HEK293 (cell line): ENCODE measurements around the gene TSKU.

Experiments used
- CTCF ChIA-PET: fragments of 350-600 bp; formaldehyde crosslinking; extraction: SDS; loops from one replicate; lab custom pipeline; 2021; ENCODE audit warnings: antibody characterized with exemption; lab: Yijun Ruan, JAX
- POLR2A ChIA-PET: fragments of 300-600 bp; formaldehyde crosslinking; extraction: SDS; loops from one replicate; lab custom pipeline; 2020; ENCODE audit warnings: antibody characterized with exemption, inconsistent platforms; lab: Yijun Ruan, JAX
- H3K27ac ChIP-seq: fragments of 200-500 bp; sonication (Bioruptor generic); 2 replicates; pipeline ENCODE4 v1.5.1; 2014; ENCODE audit warnings: low read depth, low read length, control low read depth, inconsistent platforms; ENCODE audit errors: extremely low read depth
- H3K36me3 ChIP-seq, 2 experiments: fragments of 200-500 bp in 1 of 2; sonication (Bioruptor generic) in 1 of 2; 1 replicate in 1 of 2; 2 replicates in 1 of 2; pipeline ENCODE4 v1.5.1; 2014 to 2017; ENCODE audit warnings: inconsistent platforms in 2 of 2, low read length in 2 of 2; ENCODE audit not compliant: control insufficient read depth in 2 of 2, insufficient read depth in 1 of 2
- H3K4me1 ChIP-seq: fragments of 200-500 bp; sonication (Bioruptor generic); 2 replicates; pipeline ENCODE4 v1.5.1; 2014; ENCODE audit warnings: mild to moderate bottlenecking, low read length, inconsistent platforms; ENCODE audit not compliant: control insufficient read depth, insufficient read depth
- H3K4me3 ChIP-seq: 2 replicates; pipeline ENCODE4 v1.5.1; 2011; ENCODE audit warnings: low read depth, mild to moderate bottlenecking, control low read depth, low read length, moderate library complexity
- H3K9me3 ChIP-seq: fragments of 200-500 bp; sonication (Bioruptor generic); 2 replicates; pipeline ENCODE4 v1.5.1; 2014; ENCODE audit warnings: low read depth, low read length, inconsistent platforms; ENCODE audit not compliant: control insufficient read depth, insufficient read depth
- BCL11B ChIP-seq: fragments of 450-650 bp; formaldehyde crosslinking; IDR thresholded peaks from 2 replicates; pipeline ENCODE4 v1.5.1; 2016; ENCODE audit warnings: low read depth, missing biosample characterization, missing genetic modification characterization
- GLIS1 ChIP-seq: fragments of 450-650 bp; formaldehyde crosslinking; IDR thresholded peaks from 2 replicates; pipeline ENCODE4 v1.5.1; 2016; ENCODE audit warnings: missing biosample characterization, missing genetic modification characterization
- HOXA7 ChIP-seq: sonication (generic); formaldehyde crosslinking; IDR thresholded peaks from 2 replicates; pipeline ENCODE4 v1.8.1; 2022; ENCODE audit warnings: missing genetic modification reagents, borderline replicate concordance
- KLF9 ChIP-seq: fragments of 450-650 bp; formaldehyde crosslinking; IDR thresholded peaks from 2 replicates; pipeline ENCODE4 v1.5.1; 2016; ENCODE audit warnings: missing biosample characterization, missing genetic modification characterization, low read depth
- MEIS1 ChIP-seq: sonication (generic); formaldehyde crosslinking; IDR thresholded peaks from 2 replicates; pipeline ENCODE4 v1.8.1; 2022; ENCODE audit warnings: missing genetic modification reagents, mild to moderate bottlenecking, borderline replicate concordance
- MZF1 ChIP-seq: fragments of 450-650 bp; formaldehyde crosslinking; IDR thresholded peaks from 2 replicates; pipeline ENCODE4 v1.5.1; 2017; ENCODE audit warnings: missing biosample characterization, missing genetic modification characterization, borderline replicate concordance
- SETDB1 ChIP-seq: IDR thresholded peaks from one replicate; pipeline ENCODE4 v1.6.1; 2017; ENCODE audit warnings: mild to moderate bottlenecking, low read length, moderate library complexity, mixed read lengths; ENCODE audit not compliant: insufficient read length
- TCF7L2 ChIP-seq: IDR thresholded peaks from 2 replicates; pipeline ENCODE4 v1.6.1; 2011; ENCODE audit warnings: low read depth, mild to moderate bottlenecking, inconsistent platforms, low read length, moderate library complexity, borderline replicate concordance
- WT1 ChIP-seq: fragments of 450-650 bp; formaldehyde crosslinking; IDR thresholded peaks from 2 replicates; pipeline ENCODE4 v1.5.1; 2016; ENCODE audit warnings: missing biosample characterization, missing genetic modification characterization
- ZBTB1 ChIP-seq: fragments of 450-650 bp; formaldehyde crosslinking; IDR thresholded peaks from 2 replicates; pipeline ENCODE4 v1.5.1; 2016; ENCODE audit warnings: missing biosample characterization, missing genetic modification characterization
- ZBTB8A ChIP-seq: fragments of 450-650 bp; formaldehyde crosslinking; IDR thresholded peaks from 2 replicates; pipeline ENCODE4 v1.5.1; 2016; ENCODE audit warnings: missing biosample characterization, missing genetic modification characterization
- ZFP41 ChIP-seq: fragments of 450-650 bp; formaldehyde crosslinking; IDR thresholded peaks from 2 replicates; pipeline ENCODE4 v1.5.1; 2016; ENCODE audit warnings: missing biosample characterization, missing genetic modification characterization, borderline replicate concordance
- ZNF138 ChIP-seq: fragments of 450-650 bp; formaldehyde crosslinking; IDR thresholded peaks from 2 replicates; pipeline ENCODE4 v1.5.1; 2016; ENCODE audit warnings: missing biosample characterization, missing genetic modification characterization, borderline replicate concordance
- ZNF16 ChIP-seq: fragments of 450-650 bp; formaldehyde crosslinking; IDR thresholded peaks from 2 replicates; pipeline ENCODE4 v1.5.1; 2016; ENCODE audit warnings: low read depth, missing biosample characterization, missing genetic modification characterization
- ZNF2 ChIP-seq: fragments of 450-650 bp; formaldehyde crosslinking; IDR thresholded peaks from 2 replicates; pipeline ENCODE4 v1.5.1; 2016; ENCODE audit warnings: missing biosample characterization, missing genetic modification characterization
- ZNF223 ChIP-seq: fragments of 450-650 bp; formaldehyde crosslinking; IDR thresholded peaks from 2 replicates; pipeline ENCODE4 v1.5.1; 2016; ENCODE audit warnings: missing biosample characterization, missing genetic modification characterization
- ZNF239 ChIP-seq: fragments of 450-650 bp; formaldehyde crosslinking; IDR thresholded peaks from 2 replicates; pipeline ENCODE4 v1.5.1; 2016; ENCODE audit warnings: missing biosample characterization, missing genetic modification characterization
- ZNF354C ChIP-seq: fragments of 450-650 bp; formaldehyde crosslinking; IDR thresholded peaks from 2 replicates; pipeline ENCODE4 v1.5.1; 2016; ENCODE audit warnings: missing biosample characterization, missing genetic modification characterization, low read depth, borderline replicate concordance
- ZNF416 ChIP-seq: fragments of 450-650 bp; formaldehyde crosslinking; IDR thresholded peaks from 2 replicates; pipeline ENCODE4 v1.5.1; 2016; ENCODE audit warnings: missing biosample characterization, missing genetic modification characterization
- ZNF514 ChIP-seq: fragments of 450-650 bp; formaldehyde crosslinking; IDR thresholded peaks from 2 replicates; pipeline ENCODE4 v1.5.1; 2016; ENCODE audit warnings: missing biosample characterization, missing genetic modification characterization
- ZNF530 ChIP-seq: fragments of 450-650 bp; formaldehyde crosslinking; IDR thresholded peaks from 2 replicates; pipeline ENCODE4 v1.5.1; 2016; ENCODE audit warnings: low read depth, missing biosample characterization, missing genetic modification characterization
- ZNF610 ChIP-seq: fragments of 450-650 bp; formaldehyde crosslinking; IDR thresholded peaks from 2 replicates; pipeline ENCODE4 v1.5.1; 2016; ENCODE audit warnings: missing biosample characterization, missing genetic modification characterization, borderline replicate concordance
- ZNF670 ChIP-seq: fragments of 450-650 bp; formaldehyde crosslinking; IDR thresholded peaks from 2 replicates; pipeline ENCODE4 v1.5.1; 2016; ENCODE audit warnings: missing biosample characterization, missing genetic modification characterization, low read depth
- ZNF776 ChIP-seq: fragments of 450-650 bp; formaldehyde crosslinking; IDR thresholded peaks from 2 replicates; pipeline ENCODE4 v1.5.0; 2017; ENCODE audit warnings: missing biosample characterization, missing genetic modification characterization, borderline replicate concordance
- ZSCAN30 ChIP-seq: fragments of 450-650 bp; IDR thresholded peaks from 2 replicates; pipeline ENCODE4 v1.5.1; 2018; ENCODE audit warnings: missing biosample characterization, mild to moderate bottlenecking, missing genetic modification characterization, moderate library complexity
- TF ChIP-seq, protein P1 (sequence below): fragments of 450-650 bp; formaldehyde crosslinking; IDR thresholded peaks from 2 replicates; pipeline ENCODE4 v1.5.1; 2016; ENCODE audit warnings: missing biosample characterization, missing genetic modification characterization
- TF ChIP-seq, protein P2 (sequence below): fragments of 450-650 bp; formaldehyde crosslinking; IDR thresholded peaks from 2 replicates; pipeline ENCODE4 v1.5.1; 2016; ENCODE audit warnings: missing biosample characterization, missing genetic modification characterization, borderline replicate concordance

The TSKU gene

DNA sequence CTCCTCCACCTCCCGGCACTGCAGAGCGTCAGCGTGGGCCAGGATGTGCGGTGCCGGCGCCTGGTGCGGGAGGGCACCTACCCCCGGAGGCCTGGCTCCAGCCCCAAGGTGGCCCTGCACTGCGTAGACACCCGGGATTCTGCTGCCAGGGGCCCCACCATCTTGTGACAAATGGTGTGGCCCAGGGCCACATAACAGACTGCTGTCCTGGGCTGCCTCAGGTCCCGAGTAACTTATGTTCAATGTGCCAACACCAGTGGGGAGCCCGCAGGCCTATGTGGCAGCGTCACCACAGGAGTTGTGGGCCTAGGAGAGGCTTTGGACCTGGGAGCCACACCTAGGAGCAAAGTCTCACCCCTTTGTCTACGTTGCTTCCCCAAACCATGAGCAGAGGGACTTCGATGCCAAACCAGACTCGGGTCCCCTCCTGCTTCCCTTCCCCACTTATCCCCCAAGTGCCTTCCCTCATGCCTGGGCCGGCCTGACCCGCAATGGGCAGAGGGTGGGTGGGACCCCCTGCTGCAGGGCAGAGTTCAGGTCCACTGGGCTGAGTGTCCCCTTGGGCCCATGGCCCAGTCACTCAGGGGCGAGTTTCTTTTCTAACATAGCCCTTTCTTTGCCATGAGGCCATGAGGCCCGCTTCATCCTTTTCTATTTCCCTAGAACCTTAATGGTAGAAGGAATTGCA, 13.5 kb downstream of the TSKU start:
- H3K4me3 ChIP-seq: no peak overlapping the region
- H3K4me1 ChIP-seq: 0 out of 2 replicates have a peak, but pooled peaks cover 7% of the 10 kb centered on the region
- no peak overlapping the region for H3K27ac ChIP-seq
- no peaks in the 10 kb centered on the region for H3K9me3 ChIP-seq
- ChIA-PET CTCF (interaction anchor here (7.1 kb wide), 1 partner anchor 62 kb away, joined by 99 read pairs; no protein-coding TSS in a partner anchor), POLR2A (no interaction called here)
- TF ChIP-seq ZNF223 (tag by site-specific recombination) (no peak), ZNF354C (tag by site-specific recombination) (no peak), WT1 (tag by site-specific recombination) (no peak), KLF9 (tag by site-specific recombination) (no peak), ZNF239 (tag by site-specific recombination) (no peak), ZNF138 (tag by site-specific recombination) (no peak), ZFP41 (tag by site-specific recombination) (no peak), SETDB1 (no peak), ZBTB1 (tag by site-specific recombination) (no peak), ZBTB8A (tag by site-specific recombination) (no peak), ZNF16 (tag by site-specific recombination) (no peak), MZF1 (no peak), ZNF776 (no peak), ZNF670 (no peak), BCL11B (no peak), HOXA7 (CRISPR knock-in tag) (no peak), ZNF530 (tag by site-specific recombination) (no peak)
- peaks cover 0 to 16% of the 10 kb centered on the region in 2 experiments; a peak in 1 of 3 replicates for H3K36me3 ChIP-seq

DNA sequence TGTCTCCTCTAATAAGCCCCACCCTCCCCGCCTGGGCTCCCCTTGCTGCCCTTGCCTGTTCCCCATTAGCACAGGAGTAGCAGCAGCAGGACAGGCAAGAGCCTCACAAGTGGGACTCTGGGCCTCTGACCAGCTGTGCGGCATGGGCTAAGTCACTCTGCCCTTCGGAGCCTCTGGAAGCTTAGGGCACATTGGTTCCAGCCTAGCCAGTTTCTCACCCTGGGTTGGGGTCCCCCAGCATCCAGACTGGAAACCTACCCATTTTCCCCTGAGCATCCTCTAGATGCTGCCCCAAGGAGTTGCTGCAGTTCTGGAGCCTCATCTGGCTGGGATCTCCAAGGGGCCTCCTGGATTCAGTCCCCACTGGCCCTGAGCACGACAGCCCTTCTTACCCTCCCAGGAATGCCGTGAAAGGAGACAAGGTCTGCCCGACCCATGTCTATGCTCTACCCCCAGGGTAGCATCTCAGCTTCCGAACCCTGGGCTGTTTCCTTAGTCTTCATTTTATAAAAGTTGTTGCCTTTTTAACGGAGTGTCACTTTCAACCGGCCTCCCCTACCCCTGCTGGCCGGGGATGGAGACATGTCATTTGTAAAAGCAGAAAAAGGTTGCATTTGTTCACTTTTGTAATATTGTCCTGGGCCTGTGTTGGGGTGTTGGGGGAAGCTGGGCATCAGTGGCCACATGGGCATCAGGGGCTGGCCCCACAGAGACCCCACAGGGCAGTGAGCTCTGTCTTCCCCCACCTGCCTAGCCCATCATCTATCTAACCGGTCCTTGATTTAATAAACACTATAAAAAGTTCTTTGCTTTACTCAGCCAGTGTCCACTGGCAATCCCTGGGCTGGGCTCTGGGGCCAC, 14.4 kb downstream of the TSKU start:
- Histone ChIP-seq H3K36me3 (peaks cover 0 to 16% of the 10 kb centered on the region in 2 experiments; a peak in 1 of 3 replicates), H3K4me3 (no peak overlapping the region), H3K4me1 (0 out of 2 replicates have a peak, but pooled peaks cover 8% of the 10 kb centered on the region), H3K9me3 (no peaks in the 10 kb centered on the region), H3K27ac (no peak overlapping the region)
- ChIA-PET POLR2A (no interaction called here), CTCF (interaction anchor here (0.6 to 7.1 kb wide), 11 partner anchors 10 to 802 kb away, joined by 3 to 99 read pairs (median 4); no protein-coding TSS in a partner anchor)
- TF ChIP-seq ZNF610 (tag by site-specific recombination) (no peak), ZNF670 (no peak), GLIS1 (tag by site-specific recombination) (no peak), ZNF514 (tag by site-specific recombination) (no peak), ZNF416 (no peak), MEIS1 (CRISPR knock-in tag) (no peak), ZSCAN30 (tag by site-specific recombination) (no peak), ZNF2 (no peak), TCF7L2 (no peak), MZF1 (no peak)
- TF ChIP-seq, protein P1, sequence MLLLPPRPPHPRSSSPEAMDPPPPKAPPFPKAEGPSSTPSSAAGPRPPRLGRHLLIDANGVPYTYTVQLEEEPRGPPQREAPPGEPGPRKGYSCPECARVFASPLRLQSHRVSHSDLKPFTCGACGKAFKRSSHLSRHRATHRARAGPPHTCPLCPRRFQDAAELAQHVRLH (tag by site-specific recombination): no peak
- TF ChIP-seq, protein P2, sequence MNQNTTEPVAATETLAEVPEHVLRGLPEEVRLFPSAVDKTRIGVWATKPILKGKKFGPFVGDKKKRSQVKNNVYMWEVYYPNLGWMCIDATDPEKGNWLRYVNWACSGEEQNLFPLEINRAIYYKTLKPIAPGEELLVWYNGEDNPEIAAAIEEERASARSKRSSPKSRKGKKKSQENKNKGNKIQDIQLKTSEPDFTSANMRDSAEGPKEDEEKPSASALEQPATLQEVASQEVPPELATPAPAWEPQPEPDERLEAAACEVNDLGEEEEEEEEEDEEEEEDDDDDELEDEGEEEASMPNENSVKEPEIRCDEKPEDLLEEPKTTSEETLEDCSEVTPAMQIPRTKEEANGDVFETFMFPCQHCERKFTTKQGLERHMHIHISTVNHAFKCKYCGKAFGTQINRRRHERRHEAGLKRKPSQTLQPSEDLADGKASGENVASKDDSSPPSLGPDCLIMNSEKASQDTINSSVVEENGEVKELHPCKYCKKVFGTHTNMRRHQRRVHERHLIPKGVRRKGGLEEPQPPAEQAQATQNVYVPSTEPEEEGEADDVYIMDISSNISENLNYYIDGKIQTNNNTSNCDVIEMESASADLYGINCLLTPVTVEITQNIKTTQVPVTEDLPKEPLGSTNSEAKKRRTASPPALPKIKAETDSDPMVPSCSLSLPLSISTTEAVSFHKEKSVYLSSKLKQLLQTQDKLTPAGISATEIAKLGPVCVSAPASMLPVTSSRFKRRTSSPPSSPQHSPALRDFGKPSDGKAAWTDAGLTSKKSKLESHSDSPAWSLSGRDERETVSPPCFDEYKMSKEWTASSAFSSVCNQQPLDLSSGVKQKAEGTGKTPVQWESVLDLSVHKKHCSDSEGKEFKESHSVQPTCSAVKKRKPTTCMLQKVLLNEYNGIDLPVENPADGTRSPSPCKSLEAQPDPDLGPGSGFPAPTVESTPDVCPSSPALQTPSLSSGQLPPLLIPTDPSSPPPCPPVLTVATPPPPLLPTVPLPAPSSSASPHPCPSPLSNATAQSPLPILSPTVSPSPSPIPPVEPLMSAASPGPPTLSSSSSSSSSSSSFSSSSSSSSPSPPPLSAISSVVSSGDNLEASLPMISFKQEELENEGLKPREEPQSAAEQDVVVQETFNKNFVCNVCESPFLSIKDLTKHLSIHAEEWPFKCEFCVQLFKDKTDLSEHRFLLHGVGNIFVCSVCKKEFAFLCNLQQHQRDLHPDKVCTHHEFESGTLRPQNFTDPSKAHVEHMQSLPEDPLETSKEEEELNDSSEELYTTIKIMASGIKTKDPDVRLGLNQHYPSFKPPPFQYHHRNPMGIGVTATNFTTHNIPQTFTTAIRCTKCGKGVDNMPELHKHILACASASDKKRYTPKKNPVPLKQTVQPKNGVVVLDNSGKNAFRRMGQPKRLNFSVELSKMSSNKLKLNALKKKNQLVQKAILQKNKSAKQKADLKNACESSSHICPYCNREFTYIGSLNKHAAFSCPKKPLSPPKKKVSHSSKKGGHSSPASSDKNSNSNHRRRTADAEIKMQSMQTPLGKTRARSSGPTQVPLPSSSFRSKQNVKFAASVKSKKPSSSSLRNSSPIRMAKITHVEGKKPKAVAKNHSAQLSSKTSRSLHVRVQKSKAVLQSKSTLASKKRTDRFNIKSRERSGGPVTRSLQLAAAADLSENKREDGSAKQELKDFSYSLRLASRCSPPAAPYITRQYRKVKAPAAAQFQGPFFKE: no peak
